GM12873 (cell line): ENCODE measurements around the gene SLC24A4.

ENCODE experiments used
- TF ChIP-seq, protein P1 (sequence below): IDR thresholded peaks from 2 replicates; pipeline ENCODE4 v1.5.1; 2012; ENCODE audit warnings: low read depth, mild to moderate bottlenecking, moderate library complexity, low read length, control low read depth; ENCODE audit not compliant: insufficient read depth; ENCODE audit errors: missing control alignments

Gene SLC24A4

DNA sequence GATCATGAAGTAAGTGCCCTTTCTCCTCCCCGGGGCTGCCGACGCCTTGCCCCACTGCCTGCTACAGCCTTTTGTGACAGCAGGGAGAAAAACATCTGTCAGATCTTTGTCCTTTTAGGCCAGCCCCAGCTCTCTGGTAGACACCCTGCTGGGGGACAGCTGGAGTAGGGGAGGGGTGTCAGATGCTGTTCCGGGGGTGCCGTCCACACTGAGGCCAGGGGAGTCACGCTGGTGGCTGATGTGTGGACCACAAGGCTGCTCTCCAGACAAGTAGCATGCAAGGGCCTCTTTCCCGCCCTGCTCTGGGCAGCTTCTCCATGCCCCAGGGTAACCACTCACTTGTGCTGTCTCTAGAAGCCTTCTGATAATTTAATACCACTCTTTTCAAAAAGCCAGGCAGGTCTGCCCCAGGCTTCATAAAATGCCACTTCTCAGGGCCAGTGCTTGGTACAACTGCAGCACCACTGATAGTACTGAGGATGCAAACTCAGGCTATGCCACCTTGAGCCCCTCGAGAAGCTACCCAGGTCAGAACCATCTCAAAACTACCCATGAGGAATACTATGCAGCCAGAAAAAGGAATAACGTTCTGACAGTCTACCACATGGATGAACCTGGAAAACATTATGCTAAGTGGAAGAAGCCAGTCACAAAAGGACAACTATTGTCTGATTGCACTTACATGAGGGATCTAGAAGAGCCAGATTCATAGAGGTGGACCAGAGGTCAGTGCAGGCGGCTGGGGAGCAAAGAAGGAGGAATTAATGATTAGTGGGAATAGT, 124.6 kb downstream of the SLC24A4 start:
- TF ChIP-seq, protein P1, sequence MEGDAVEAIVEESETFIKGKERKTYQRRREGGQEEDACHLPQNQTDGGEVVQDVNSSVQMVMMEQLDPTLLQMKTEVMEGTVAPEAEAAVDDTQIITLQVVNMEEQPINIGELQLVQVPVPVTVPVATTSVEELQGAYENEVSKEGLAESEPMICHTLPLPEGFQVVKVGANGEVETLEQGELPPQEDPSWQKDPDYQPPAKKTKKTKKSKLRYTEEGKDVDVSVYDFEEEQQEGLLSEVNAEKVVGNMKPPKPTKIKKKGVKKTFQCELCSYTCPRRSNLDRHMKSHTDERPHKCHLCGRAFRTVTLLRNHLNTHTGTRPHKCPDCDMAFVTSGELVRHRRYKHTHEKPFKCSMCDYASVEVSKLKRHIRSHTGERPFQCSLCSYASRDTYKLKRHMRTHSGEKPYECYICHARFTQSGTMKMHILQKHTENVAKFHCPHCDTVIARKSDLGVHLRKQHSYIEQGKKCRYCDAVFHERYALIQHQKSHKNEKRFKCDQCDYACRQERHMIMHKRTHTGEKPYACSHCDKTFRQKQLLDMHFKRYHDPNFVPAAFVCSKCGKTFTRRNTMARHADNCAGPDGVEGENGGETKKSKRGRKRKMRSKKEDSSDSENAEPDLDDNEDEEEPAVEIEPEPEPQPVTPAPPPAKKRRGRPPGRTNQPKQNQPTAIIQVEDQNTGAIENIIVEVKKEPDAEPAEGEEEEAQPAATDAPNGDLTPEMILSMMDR, result no peak

DNA sequence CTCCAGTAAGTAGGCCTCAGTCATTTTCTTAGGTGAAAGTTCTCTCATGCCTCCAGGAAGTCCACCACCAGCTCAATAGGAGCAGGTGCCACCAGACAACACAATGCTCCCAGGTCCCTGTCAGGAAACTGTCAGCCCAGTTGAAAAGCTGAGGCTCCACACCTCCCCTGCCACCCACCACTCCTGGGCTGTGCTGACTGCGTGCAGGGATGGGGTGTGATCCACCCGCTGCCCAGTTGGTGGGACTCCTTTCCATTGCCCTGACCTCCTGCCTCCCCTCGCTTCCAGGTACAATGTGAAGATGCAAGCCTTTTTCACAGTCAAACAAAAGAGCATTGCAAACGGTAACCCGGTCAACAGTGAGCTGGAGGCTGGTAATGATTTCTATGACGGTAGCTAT, 125.8 kb downstream of the SLC24A4 start:
- TF ChIP-seq, protein P1, result no peak

DNA sequence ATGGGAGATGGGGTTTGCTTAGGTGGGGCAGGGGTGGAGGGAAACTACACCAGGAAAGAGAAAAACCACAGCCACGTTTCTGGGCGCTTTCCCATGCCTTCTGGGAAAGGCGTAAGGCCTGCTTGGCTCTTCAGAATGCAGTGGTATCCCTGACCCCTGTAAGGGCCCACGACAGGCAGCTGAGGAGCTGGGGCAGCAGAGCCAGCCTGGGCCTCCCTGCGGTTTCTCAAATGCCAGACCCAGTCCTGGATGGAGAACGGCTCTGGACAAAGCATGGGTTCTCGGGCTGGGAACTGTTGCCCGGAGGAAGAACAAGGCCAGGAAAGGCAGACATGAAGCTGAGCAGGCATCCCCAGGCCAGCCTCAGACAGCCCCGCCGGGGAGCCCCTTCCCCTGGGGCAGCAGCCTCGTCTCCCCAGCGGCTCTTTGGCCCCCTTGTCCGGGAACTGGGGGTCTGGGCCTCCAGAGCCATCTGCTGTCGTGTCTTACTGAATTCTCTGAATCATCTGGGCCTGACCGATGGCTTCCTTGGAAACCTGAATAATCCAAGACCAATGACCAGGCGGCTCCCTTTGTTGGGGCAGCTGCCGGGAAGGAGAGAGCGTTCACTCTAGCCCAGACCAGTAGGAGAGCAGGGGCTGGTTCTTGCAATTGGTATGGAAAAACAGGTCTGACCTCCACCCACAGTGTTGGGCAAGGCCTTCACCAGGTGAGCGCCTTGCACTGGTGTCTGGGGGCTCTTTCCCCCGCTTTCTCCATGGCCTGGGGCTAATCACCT, 126.6 kb downstream of the SLC24A4 start:
- TF ChIP-seq, protein P1, result no peak

DNA sequence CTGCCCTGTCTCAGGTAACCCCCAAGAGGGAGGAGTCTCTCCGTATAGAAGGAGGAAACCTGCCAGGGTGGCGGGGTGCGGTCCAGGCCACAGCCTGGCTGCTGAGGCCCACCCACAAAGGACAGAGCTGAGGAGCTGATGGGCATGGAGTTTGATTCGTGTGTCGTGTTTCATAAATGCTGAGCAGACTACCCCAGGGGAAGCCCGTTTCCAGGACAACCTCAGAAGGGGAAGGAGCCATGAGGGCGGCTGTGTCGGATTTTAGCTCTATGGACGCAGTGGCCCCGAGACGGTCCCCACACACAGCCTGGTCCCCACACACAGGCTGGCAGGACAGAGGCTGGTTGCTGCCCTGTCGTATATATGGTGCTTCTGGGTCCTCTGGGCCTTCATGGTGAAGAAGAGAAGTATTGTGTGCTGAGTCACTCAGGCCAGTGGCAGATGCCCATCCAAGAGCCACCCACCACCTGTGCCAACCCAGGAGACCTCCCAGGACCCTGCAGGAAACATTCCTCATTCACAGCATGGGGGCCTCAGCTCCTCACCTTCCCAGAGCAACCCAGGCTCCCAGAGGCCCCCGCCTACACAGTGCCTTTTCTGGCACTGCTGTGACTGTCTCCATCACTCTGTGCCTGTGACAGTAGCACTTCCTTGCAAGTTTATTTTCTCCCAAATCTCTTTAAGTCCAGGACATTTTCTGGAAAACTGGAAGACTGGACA, 127.5 kb downstream of the SLC24A4 start:
- TF ChIP-seq, protein P1, result no peak

DNA sequence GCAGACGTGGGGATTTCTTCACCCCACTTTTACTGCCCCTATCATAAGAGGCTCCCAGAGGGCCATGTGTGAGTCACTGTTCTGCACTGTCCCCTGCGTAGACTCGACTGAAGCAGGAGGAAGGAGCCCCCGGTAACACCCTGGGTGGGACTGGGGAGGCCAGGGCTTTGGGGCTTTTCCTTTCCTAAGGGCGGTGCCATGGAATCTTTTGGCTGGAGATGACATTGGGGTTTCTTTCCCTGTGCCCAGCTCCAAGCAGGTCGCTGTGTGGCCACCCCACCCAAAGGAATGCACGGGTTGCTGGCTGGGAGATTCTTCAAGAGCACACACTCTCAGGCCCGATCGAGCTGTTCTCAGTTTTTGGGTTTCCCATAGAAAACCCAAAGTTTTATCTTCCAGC, 128.3 kb downstream of the SLC24A4 start:
- TF ChIP-seq, protein P1, result no peak

DNA sequence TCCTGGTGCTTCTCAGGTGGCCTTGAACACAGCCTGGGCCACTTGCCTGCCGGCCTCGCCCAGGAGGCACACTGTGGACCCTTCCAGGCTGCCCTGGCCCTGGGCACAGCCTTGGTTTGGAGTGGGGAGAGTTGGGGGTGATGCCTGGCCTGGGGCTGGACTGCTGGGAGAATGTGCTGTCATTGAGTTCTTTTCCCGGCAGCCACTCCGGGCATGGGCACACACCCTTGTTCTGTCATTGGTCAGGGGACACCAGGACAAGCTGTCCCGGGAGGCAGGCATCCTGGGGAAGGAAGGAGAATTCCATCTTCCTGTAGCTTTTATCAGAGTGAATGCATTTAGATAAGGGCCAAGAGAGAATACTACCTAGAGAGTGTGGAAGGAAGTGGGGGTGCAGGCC, 128.8 kb downstream of the SLC24A4 start:
- TF ChIP-seq, protein P1, result no peak

DNA sequence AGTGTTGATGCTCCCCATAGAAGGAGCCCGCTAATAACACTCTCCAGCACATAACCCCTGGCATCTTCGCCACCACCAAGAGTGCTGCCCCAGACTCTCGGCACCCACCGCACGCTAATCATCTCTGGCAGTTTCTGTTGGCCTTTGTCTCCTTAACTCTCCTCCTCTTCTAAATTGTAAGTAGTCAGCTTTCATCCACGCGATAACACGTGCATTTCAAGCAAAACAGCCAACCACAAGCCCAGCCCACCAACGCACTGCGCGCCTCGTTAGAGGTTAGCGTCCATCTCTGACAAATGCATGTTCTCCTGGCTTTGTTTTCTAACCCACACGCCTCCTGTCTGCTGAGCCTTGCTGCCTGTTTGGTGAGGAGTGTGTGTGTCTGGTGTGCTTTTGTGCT, 129.5 kb downstream of the SLC24A4 start:
- TF ChIP-seq, protein P1, result no peak
